ENCODE measurements around the gene MXRA5.
"Not testable (repeated sequence)": the region's sequence is repeated elsewhere in the genome, so short reads cannot be mapped to it uniquely, and the experiment has no call there.

MXRA5 gene

GRCh38 chrX:3293251-3293650, 53.2 kb downstream of the MXRA5 start:
- H3K9me3 ChIP-seq (ENCODE audit: control extremely low read depth in 1 of 5, control insufficient read depth in 4 of 5, insufficient read depth in 2 of 5, low read depth in 1 of 5, low read length in 4 of 5) = no peaks in the 10 kb centered on the region
- no peaks in the 10 kb centered on the region for H3K36me3 ChIP-seq (ENCODE audit: control insufficient read depth in 4 of 4, insufficient read depth in 4 of 4, low read length in 3 of 4)
- H3K4me3 ChIP-seq (ENCODE audit: control insufficient read depth in 1 of 7, extremely low read depth in 1 of 7, insufficient read depth in 4 of 7, low read depth in 2 of 7, low read length in 6 of 7) = no peak overlapping the region
- POLR2A ChIA-PET = no interaction called here
- 79% methylated on average over 2 of the region's 2 CpGs for WGBS (ENCODE audit: insufficient coverage)
- no peaks in the 10 kb centered on the region for H3K27me3 ChIP-seq (replicated peaks in 2 of 5; ENCODE audit: control insufficient read depth in 4 of 5, insufficient read depth in 5 of 5, low read length in 4 of 5)
- H3K4me1 ChIP-seq (ENCODE audit: control extremely low read depth in 1 of 4, control insufficient read depth in 4 of 4, insufficient read depth in 4 of 4, low read length in 3 of 4) = no peaks in the 10 kb centered on the region
- DNase-seq = no peak
- CTCF ChIA-PET = no interaction called here
- no peak overlapping the region for H3K27ac ChIP-seq (ENCODE audit: insufficient read depth in 1 of 2, low read depth in 1 of 2, low read length in 2 of 2, poor library complexity in 1 of 2, severe bottlenecking in 2 of 2)

DNA sequence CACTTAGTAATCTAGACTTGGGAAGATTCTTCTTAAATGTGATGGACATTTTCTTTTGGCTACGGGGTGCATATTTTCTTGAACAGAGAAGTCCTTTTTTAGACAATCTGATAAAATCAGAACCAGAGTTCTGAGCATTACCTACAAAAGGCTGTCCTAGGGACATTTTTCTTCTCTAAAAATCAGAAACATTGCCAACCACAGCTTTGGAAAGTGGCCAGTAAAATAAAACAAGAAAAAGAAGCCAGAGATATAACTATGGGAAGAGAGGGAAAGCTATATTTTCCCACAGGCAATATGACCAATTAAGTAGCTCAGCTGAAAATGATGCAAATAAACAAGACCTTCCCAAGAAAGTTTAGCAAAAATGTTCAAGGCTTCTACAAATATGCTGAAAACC, 55.9 kb downstream of the MXRA5 start:
- ChIA-PET POLR2A (no interaction called here), CTCF (no interaction called here)
- no peak overlapping the region for H3K4me3 ChIP-seq (ENCODE audit: control insufficient read depth in 1 of 7, extremely low read depth in 1 of 7, insufficient read depth in 4 of 7, low read depth in 2 of 7, low read length in 6 of 7)
- no peak overlapping the region for H3K27ac ChIP-seq (ENCODE audit: insufficient read depth in 1 of 2, low read depth in 1 of 2, low read length in 2 of 2, poor library complexity in 1 of 2, severe bottlenecking in 2 of 2)
- 100% methylated on average over 1 of the region's 1 CpG for WGBS (ENCODE audit: insufficient coverage)
- no peak for DNase-seq
- H3K27me3 ChIP-seq (replicated peaks in 2 of 5; ENCODE audit: control insufficient read depth in 4 of 5, insufficient read depth in 5 of 5, low read length in 4 of 5) = no peaks in the 10 kb centered on the region
- H3K9me3 ChIP-seq (ENCODE audit: control extremely low read depth in 1 of 5, control insufficient read depth in 4 of 5, insufficient read depth in 2 of 5, low read depth in 1 of 5, low read length in 4 of 5) = no peaks in the 10 kb centered on the region
- H3K4me1 ChIP-seq (ENCODE audit: control extremely low read depth in 1 of 4, control insufficient read depth in 4 of 4, insufficient read depth in 4 of 4, low read length in 3 of 4) = no peaks in the 10 kb centered on the region
- no peaks in the 10 kb centered on the region for H3K36me3 ChIP-seq (ENCODE audit: control insufficient read depth in 4 of 4, insufficient read depth in 4 of 4, low read length in 3 of 4)

- CTCF ChIA-PET = no interaction called here
- H3K4me3 ChIP-seq (ENCODE audit: control insufficient read depth in 1 of 7, extremely low read depth in 1 of 7, insufficient read depth in 4 of 7, low read depth in 2 of 7, low read length in 6 of 7) = no peak overlapping the region
- no peak for DNase-seq
- no peaks in the 10 kb centered on the region for H3K27me3 ChIP-seq (replicated peaks in 2 of 5; ENCODE audit: control insufficient read depth in 4 of 5, insufficient read depth in 5 of 5, low read length in 4 of 5)
- WGBS (ENCODE audit: insufficient coverage) = 80% methylated on average over 10 of the region's 14 CpGs
- no peaks in the 10 kb centered on the region for H3K36me3 ChIP-seq (ENCODE audit: control insufficient read depth in 4 of 4, insufficient read depth in 4 of 4, low read length in 3 of 4)
- H3K9me3 ChIP-seq (ENCODE audit: control extremely low read depth in 1 of 5, control insufficient read depth in 4 of 5, insufficient read depth in 2 of 5, low read depth in 1 of 5, low read length in 4 of 5) = no peaks in the 10 kb centered on the region
- H3K27ac ChIP-seq (ENCODE audit: insufficient read depth in 1 of 2, low read depth in 1 of 2, low read length in 2 of 2, poor library complexity in 1 of 2, severe bottlenecking in 2 of 2) = no peak overlapping the region
- POLR2A ChIA-PET = no interaction called here
- no peaks in the 10 kb centered on the region for H3K4me1 ChIP-seq (ENCODE audit: control extremely low read depth in 1 of 4, control insufficient read depth in 4 of 4, insufficient read depth in 4 of 4, low read length in 3 of 4)
Observed at GRCh38 chrX:3286196-3286945, 60.1 kb downstream of the MXRA5 start.

DNA sequence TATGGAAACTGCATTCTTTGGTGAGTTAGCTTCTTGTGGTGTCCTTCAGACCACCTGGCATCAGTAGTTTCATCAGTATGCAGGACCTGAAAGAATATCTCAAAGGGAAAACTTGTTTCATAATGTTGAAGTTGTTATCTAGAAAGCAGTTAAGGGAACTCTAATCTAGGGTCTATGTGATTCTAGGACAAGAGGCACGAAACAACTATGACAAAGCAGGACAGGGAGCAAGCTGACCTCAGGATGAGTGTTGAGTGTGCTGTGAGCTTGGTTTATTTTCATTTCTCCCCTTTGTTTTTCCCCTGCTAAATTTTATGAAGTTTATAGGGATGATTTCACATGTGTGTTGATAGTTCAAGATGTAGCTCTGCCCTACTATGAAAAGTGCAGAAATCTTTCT, 65.7 kb downstream of the MXRA5 start:
- ChIA-PET CTCF (no interaction called here), POLR2A (no interaction called here)
- Histone ChIP-seq H3K27ac (ENCODE audit: insufficient read depth in 1 of 2, low read depth in 1 of 2, low read length in 2 of 2, poor library complexity in 1 of 2, severe bottlenecking in 2 of 2) (no peak overlapping the region), H3K27me3 (replicated peaks in 2 of 5; ENCODE audit: control insufficient read depth in 4 of 5, insufficient read depth in 5 of 5, low read length in 4 of 5) (no peaks in the 10 kb centered on the region), H3K4me3 (ENCODE audit: control insufficient read depth in 1 of 7, extremely low read depth in 1 of 7, insufficient read depth in 4 of 7, low read depth in 2 of 7, low read length in 6 of 7) (no peak overlapping the region), H3K4me1 (ENCODE audit: control extremely low read depth in 1 of 4, control insufficient read depth in 4 of 4, insufficient read depth in 4 of 4, low read length in 3 of 4) (no peaks in the 10 kb centered on the region), H3K9me3 (ENCODE audit: control extremely low read depth in 1 of 5, control insufficient read depth in 4 of 5, insufficient read depth in 2 of 5, low read depth in 1 of 5, low read length in 4 of 5) (peaks cover 0 to 8% (median 0%) of the 10 kb centered on the region in 5 experiments), H3K36me3 (ENCODE audit: control insufficient read depth in 4 of 4, insufficient read depth in 4 of 4, low read length in 3 of 4) (no peaks in the 10 kb centered on the region)
- no peak for DNase-seq
- no CpG with 5 or more reads among the region's 1 CpG for WGBS (ENCODE audit: insufficient coverage)

GRCh38 chrX:3273668-3274067, 72.8 kb downstream of the MXRA5 start:
- CTCF ChIA-PET; POLR2A ChIA-PET; H3K4me3 ChIP-seq (ENCODE audit: control insufficient read depth in 1 of 7, extremely low read depth in 1 of 7, insufficient read depth in 4 of 7, low read depth in 2 of 7, low read length in 6 of 7); DNase-seq; H3K36me3 ChIP-seq (ENCODE audit: control insufficient read depth in 4 of 4, insufficient read depth in 4 of 4, low read length in 3 of 4); H3K27ac ChIP-seq (ENCODE audit: insufficient read depth in 1 of 2, low read depth in 1 of 2, low read length in 2 of 2, poor library complexity in 1 of 2, severe bottlenecking in 2 of 2); H3K27me3 ChIP-seq (replicated peaks in 2 of 5; ENCODE audit: control insufficient read depth in 4 of 5, insufficient read depth in 5 of 5, low read length in 4 of 5); H3K4me1 ChIP-seq (ENCODE audit: control extremely low read depth in 1 of 4, control insufficient read depth in 4 of 4, insufficient read depth in 4 of 4, low read length in 3 of 4); H3K9me3 ChIP-seq (ENCODE audit: control extremely low read depth in 1 of 5, control insufficient read depth in 4 of 5, insufficient read depth in 2 of 5, low read depth in 1 of 5, low read length in 4 of 5): not testable (repeated sequence)
- no CpG with 5 or more reads among the region's 1 CpG for WGBS (ENCODE audit: insufficient coverage)

DNA sequence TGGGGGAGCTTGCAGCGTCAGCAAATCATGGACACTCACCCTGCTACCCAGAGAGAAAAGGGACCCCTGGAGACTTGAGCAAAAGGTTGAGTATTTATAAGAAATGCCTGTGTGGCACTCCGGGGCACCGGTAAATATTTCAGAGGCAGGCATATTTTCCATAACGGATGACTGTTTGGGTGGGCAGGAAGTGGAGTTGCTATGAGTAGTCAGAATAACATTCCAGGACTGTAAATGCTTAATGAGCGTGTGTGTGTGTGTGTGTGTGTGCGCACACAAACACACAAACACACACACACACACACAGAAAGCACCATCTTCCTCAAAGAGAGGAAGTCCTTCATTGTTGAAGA, 74.6 kb downstream of the MXRA5 start:
- Histone ChIP-seq H3K4me1 (ENCODE audit: control extremely low read depth in 1 of 4, control insufficient read depth in 4 of 4, insufficient read depth in 4 of 4, low read length in 3 of 4) (no peaks in the 10 kb centered on the region), H3K9me3 (ENCODE audit: control extremely low read depth in 1 of 5, control insufficient read depth in 4 of 5, insufficient read depth in 2 of 5, low read depth in 1 of 5, low read length in 4 of 5) (no peaks in the 10 kb centered on the region), H3K27me3 (replicated peaks in 2 of 5; ENCODE audit: control insufficient read depth in 4 of 5, insufficient read depth in 5 of 5, low read length in 4 of 5) (no peaks in the 10 kb centered on the region), H3K4me3 (ENCODE audit: control insufficient read depth in 1 of 7, extremely low read depth in 1 of 7, insufficient read depth in 4 of 7, low read depth in 2 of 7, low read length in 6 of 7) (no peak overlapping the region), H3K36me3 (ENCODE audit: control insufficient read depth in 4 of 4, insufficient read depth in 4 of 4, low read length in 3 of 4) (no peaks in the 10 kb centered on the region), H3K27ac (ENCODE audit: insufficient read depth in 1 of 2, low read depth in 1 of 2, low read length in 2 of 2, poor library complexity in 1 of 2, severe bottlenecking in 2 of 2) (no peak overlapping the region)
- CTCF ChIA-PET = no interaction called here
- POLR2A ChIA-PET = no interaction called here
- peak in 2 of 3 donors; percentile 5 to 20 for DNase-seq
- 50% methylated on average over 1 of the region's 6 CpGs for WGBS (ENCODE audit: insufficient coverage)

DNA sequence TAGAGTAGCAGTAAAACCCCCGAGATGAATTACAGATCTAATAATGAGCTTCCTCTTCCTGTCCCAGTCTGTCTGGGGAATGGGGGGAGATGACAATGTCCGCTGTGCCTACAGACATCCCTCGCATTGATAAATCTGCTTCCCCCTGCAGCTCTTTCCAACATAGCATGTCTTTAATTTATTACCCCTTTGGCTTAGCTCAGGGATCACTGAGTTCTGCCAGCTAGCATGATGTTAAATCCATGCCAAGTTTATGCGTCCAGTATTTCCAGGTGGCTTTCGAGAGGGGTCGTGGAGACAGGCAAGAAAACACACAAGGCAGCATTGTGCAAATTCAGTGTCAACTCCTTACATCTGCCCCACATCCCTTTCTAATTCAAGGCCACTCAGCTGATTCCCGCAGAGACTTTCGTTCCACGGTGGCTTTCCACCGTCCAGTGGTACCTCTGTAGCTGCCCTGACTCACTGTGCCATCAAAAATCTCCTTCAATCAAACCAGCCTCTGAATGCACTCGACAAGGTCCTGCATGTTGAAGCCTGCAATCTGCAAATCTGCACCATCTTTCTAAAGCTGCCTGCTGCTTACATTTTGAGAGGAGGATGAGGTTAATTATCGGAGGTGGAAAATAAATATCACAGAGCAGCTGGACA, 75.1 kb downstream of the MXRA5 start:
- Histone ChIP-seq H3K27me3 (replicated peaks in 2 of 5; ENCODE audit: control insufficient read depth in 4 of 5, insufficient read depth in 5 of 5, low read length in 4 of 5) (no peaks in the 10 kb centered on the region), H3K4me3 (ENCODE audit: control insufficient read depth in 1 of 7, extremely low read depth in 1 of 7, insufficient read depth in 4 of 7, low read depth in 2 of 7, low read length in 6 of 7) (no peak overlapping the region), H3K27ac (ENCODE audit: insufficient read depth in 1 of 2, low read depth in 1 of 2, low read length in 2 of 2, poor library complexity in 1 of 2, severe bottlenecking in 2 of 2) (no peak overlapping the region), H3K4me1 (ENCODE audit: control extremely low read depth in 1 of 4, control insufficient read depth in 4 of 4, insufficient read depth in 4 of 4, low read length in 3 of 4) (no peaks in the 10 kb centered on the region), H3K36me3 (ENCODE audit: control insufficient read depth in 4 of 4, insufficient read depth in 4 of 4, low read length in 3 of 4) (no peaks in the 10 kb centered on the region), H3K9me3 (ENCODE audit: control extremely low read depth in 1 of 5, control insufficient read depth in 4 of 5, insufficient read depth in 2 of 5, low read depth in 1 of 5, low read length in 4 of 5) (no peaks in the 10 kb centered on the region)
- 42% methylated on average over 10 of the region's 12 CpGs for WGBS (ENCODE audit: insufficient coverage)
- DNase-seq = peak in 1 of 3 donors; percentile 3
- ChIA-PET CTCF (no interaction called here), POLR2A (no interaction called here)

All from common myeloid progenitor, CD34-positive (primary cell).